NCI-H2029 (cell line): Measurements from ENCODE around the gene RIT2.
"Not testable (repeated sequence)": the region's sequence is repeated elsewhere in the genome, so short reads cannot be mapped to it uniquely, and the experiment has no call there.

Experiments
- DNase-seq: peaks from one replicate; lab custom pipeline; 2025; lab: John Stamatoyannopoulos, UW

The RIT2 gene

DNA sequence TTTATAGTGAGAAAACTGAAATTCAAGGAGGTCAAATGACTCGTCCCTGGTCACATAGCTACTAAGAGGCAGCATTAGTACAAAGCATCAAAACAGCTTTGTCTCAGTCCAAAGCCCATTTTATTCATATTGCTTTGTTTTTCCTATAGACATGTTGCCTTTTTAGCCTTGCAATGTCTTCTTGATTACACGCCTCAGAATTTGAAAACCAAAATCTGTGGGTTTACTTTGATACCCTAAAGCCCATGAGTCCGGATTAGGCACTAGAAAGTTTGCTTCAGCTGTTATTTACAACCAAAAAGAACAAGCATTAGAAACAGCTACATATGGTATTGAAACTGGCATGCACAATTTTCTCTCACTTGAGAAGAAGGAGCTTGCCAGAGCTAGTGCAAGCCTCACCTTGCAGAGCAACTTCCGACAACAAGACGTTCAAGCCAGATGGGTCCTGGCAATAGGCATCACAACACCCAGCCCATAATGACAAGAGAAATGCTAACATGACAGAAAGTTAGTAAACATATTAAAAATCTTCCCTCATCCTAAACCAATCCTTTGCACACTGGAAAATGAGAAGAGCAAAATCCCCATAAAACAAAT, 276.8 kb downstream of the RIT2 start:
- no peak for DNase-seq

DNA sequence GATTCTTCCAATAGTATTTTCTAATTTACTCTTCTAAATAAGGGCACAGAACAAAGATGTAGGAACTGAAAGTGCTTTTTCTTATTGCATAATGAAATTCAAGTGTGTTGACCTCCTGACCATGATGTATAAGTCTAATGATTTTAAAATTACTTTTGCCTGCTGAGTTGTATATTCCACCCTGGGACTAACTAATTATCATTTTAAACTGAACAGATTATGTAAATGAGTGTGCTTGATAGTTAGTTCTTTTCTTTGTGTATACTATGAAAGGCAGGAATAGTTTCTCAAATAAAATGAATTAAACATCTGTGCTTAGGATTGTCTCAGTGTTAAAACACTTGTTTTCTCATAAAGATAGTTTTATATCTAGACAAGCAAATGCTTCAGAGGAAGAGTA, 284.5 kb downstream of the RIT2 start:
- no peak for DNase-seq

DNA sequence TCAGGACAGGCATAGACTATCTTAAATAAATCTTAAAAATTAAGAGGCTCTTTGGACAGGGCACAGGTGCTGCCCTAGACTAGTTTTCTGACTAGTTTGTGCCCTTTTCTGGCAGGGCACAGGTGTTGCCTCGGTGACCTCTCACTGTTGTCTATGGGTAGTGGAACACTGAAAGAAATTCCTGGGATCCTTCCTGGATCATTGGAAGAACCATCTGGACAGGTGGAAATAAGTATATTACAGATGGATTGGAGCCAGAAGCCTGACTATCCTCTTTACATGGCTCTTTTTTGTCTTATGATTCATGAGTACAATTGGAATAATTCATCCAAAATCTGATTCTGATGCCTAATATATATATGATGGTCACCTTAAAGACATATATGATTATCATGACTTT, 286.6 kb downstream of the RIT2 start:
- no peak for DNase-seq

DNA sequence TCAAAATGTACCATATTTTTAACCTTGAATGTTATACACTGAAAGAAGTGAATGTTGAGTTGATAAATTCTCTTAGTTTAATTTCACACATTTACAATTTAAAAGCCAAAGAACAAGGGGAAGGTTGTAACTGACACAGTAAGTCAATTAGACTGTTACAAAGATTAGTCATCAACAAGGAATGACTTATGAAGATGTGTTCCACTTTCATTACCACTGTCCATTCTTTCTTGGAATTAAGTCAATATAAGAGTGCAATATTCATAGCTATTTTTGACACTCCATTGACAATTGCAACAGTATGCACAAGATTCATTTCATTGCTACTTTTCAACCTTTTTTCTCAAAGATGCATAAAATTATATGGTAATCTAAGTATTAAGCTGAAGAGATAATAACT, 291.3 kb downstream of the RIT2 start:
- DNase-seq: no peak

DNA sequence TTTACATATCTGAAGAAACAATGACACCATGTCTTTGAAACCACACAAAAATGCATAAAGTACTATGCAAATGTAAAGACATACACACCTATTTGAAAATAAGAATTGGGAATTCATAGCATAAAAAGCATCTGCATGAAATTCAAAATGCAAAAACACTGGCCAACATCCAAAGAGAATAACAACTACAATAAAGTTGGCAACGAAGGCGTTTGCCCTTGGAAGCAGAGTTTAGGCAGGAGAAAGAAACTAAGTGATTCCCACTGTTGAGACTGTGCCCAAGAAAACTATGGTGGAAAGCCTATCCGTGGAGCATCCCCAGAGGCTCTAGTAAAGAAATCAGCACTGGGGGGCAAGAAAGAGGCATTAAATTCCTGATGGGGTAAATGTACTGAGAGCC, 292.8 kb downstream of the RIT2 start:
- DNase-seq: no peak

DNA sequence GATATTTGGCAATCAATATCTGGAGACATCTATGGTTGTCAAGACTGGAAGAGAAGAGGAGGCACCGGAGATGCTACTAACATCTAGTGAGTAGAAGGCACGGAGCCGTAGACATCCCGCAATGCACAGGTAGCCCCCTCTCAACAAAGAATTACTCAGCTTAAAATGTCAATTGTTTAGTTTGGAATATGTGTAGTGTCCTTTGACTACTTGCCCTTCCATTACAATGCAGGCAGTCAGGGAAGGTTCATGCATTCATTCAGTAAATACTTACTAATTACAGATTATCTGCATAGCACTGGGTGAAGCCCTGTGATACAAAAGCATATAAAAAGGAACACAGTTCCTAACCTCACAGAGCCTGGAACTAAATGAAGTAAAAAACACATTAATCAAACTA, 294.0 kb downstream of the RIT2 start:
- DNase-seq: no peak

DNA sequence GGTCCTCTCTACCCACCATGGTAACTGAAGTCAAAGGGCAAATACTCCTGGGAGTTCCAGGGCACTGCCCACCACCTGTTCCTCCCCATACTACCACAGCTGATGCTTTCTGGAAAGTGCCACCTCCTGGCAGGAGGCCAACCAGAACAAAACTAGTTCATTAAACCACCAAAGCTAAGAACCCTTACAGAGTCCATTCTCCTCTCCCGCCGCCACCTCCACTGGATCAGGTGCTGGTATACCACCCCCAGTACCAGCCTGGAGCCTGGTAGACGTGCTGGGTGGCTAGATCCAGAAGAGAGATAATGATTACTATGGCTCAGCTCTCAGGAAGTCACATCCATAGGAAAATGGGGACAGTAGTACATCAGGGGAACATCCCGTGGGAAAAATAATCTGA, 300.9 kb downstream of the RIT2 start:
- DNase-seq: no peak

DNA sequence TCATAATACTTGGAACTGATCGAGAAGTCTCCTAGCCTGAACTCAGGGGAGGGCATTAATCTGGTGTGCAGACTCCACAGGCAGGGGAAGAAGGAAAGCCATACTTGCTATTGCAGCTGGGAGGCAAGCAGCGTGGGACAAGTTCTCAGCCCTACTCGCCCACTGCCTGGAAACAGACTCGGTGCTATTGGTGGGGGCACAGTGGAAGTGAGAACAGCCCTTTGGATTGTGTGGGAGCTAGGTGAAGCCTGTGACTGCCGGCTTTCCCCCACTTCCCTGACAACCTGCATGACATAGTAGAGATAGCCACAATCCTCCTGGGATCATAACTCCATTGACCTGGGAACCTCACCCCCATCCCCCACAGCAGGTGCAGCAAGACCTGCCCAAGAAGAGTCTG, 301.3 kb downstream of the RIT2 start:
- no peak for DNase-seq

DNA sequence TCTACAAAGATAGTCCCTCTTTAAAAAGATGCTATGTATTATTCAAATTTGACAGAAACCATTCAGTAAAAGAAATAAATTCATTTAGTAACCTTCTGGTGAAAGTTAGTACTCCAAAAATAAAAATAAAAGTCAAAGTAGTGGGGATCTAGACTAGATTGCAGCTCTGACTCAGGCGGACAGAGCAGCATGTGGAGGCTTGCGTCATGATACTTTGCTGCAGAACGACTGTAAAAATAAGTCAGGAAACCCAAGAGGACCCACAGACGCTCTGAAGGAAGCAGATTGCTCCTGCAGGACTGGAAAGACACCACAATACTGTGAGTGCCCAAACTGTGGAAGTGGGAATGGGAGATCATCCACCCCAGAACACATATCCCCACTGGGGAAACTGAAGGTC, 301.9 kb downstream of the RIT2 start:
- DNase-seq: no peak

DNA sequence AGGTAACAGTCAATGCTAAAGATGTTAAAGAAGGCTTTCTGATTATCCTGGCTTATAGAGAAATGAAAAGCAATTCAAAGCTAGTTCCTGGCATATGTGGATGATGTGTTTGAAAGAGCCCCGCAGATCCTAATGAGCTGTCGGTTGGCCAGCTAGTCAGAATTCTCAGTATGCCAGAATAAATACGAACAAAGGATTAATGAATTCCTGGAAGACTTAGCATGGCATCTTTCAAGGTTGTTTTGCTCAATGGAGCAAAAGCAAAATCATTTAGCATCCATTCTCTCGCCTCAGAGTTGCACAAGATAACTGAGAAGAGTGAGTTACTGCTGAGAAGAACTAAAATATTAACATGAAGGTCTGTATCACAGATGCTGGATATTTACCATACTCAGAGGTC, 307.6 kb downstream of the RIT2 start:
- DNase-seq: no peak

DNA sequence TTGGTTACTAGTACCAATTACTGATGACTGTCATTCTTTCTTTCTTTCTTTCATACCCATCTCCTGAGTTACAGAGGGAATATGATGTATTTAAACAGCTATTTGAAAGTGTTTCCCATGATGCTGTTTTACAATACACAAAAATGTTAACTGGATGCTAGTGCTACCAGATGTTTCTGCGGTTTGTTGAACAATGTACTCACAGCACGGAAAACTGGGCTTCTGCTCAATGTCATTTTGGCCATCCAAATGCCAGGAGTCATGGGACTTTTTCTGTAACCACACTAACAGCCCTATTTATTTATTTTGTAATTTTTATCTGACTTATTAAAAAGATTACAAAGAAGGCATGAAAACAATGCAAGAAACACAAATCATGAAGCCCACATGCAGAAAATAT, 313.8 kb downstream of the RIT2 start:
- no peak for DNase-seq

DNA sequence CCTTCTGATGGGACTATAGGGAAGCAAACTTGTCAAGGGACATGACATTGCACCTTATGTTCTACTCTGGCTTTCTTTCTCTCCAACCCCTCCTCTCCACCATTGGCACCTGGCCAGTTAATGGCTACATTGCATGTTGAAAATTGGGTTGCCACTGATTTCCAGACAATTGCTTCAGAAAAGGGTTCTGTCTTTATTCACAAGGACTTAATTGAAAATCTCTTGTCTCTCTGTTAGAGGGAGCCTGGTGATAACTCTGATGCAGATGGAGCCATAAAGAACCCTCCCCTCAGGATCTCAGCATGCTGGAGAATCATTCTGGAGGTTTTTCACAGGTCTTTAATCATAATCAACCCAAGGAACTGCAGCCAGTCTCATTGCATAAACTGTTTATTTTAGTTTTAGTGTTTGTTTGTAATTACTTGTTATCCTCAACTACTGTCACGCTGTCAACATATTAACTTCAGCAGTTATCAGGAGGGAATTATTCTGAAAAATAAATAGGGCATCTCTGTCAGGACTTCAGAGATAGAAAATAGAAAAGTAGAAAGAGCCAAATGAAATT, 316.8 kb downstream of the RIT2 start:
- DNase-seq: no peak

DNA sequence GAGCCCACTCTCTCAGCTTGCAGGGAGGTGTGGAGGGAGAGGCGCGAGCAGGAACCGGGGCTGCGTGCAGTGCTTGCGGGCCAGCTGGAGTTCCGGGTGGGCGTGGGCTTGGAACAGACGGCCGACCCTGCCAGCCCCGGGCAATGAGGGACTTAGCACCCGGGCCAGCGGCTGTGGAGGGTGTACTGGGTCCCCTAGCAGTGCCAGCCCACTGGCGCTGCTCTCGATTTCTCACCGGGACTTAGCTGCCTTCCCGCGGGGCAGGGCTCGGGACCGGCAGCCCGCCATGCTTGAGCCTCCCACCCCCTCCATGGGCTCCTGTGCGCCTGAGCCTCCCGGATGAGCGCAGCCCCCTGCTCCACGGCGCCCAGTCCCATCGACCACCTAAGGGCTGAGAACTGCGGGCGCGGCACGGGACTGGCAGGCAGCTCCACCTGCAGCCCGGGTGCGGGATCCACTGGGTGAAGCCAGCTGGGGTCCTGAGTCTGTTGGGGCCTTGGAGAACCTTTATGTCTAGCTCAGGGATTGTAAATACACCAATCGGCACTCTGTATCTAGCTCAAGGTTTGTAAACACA, 320.2 kb downstream of the RIT2 start:
- DNase-seq: not testable (repeated sequence)

DNA sequence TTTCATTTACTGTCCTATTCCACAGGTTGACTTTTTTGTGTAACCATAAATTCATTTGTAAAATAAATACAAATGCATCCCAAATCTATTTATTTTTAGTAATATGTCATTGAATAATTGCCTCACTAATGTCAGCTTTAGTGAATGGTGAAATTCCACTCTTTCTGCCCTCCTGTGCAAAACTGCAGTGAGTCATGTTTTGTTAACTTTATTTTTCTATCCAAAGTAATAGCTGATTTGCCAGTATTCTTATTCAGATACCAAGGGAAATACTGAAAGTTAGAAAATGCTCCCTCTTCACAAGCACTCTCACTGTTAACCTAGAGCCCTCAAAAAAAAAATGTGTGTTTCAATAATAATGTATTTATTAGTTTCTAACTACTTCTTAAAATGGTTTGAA, 322.8 kb downstream of the RIT2 start:
- no peak for DNase-seq

DNA sequence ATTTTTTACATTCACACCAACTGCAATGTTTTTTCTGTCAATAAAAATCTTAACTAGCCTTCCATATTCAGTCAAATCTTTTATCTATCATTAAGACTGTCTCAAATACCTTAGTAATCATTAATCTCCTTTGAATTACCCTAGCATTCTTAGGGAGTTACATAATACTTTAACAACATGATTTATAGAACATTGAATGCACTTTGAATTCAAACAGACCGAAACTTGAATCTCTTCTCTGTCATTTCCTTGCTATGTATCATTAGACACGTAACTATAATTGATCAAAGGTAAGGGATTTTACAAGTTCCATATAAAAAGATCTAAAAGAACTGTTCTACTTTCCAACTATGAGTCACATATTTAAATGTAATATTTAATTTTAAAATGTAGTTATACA, 330.9 kb downstream of the RIT2 start:
- DNase-seq: no peak

DNA sequence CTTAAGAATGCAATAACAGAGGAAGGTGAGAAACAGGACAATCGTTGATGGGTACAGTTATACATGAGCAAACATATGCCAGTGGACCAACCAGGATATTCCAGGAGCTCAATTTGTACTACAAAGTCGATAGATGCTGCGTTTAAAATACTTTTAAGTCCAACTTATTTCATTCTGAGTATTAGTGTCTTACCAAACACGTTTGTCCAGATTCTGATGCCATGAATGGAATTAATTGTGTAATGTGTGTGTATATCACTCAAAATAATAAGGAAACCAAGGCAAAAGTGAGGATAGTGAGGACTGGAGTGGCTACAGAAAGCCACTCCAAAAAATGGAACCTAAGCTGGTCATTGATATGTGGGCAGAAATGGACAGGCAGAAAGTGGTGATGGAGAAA, 332.6 kb downstream of the RIT2 start:
- no peak for DNase-seq

DNA sequence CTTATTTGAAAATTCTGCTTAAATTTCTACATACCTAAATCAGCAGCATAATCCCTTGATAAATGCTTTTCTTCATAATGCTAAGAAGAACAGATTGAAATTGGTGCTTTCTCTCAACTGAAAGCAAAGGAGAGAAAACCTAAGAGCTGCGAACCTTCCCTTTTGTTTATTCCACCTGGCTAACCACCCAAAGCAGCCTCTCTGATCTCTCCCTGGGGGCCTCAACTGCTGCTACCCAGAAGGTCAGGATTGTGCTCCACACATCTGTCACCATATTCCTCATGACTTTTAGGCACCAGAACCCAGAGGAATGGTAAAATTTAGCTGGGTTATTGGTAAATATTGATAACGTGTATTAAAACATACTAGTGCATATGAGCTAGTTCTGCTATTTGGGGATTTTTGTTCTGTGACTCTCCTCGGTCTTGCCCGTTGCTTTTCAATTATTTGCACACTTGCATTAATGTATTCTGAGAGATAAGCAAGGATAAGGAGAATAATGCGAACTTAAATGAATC, 334.1 kb downstream of the RIT2 start:
- no peak for DNase-seq

DNA sequence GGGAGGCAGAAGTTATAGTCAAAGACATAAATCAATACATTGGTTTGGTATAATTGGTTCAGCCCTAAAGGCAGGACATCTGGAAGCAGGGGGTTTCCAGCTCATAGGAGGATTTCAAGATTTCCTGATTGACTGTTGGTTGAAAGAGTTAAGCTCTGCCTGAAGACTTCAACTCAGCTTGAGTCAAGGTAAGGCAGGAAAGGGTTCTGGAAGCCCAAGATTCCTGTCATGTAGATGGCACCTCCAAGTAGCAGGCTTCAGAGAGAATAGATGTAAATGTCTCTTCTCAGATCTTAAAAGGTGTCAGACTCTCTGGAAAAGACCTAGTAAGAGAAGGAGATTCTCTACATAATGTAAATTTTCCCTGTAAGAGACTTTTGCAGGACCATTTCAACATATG, 335.3 kb downstream of the RIT2 start:
- no peak for DNase-seq

DNA sequence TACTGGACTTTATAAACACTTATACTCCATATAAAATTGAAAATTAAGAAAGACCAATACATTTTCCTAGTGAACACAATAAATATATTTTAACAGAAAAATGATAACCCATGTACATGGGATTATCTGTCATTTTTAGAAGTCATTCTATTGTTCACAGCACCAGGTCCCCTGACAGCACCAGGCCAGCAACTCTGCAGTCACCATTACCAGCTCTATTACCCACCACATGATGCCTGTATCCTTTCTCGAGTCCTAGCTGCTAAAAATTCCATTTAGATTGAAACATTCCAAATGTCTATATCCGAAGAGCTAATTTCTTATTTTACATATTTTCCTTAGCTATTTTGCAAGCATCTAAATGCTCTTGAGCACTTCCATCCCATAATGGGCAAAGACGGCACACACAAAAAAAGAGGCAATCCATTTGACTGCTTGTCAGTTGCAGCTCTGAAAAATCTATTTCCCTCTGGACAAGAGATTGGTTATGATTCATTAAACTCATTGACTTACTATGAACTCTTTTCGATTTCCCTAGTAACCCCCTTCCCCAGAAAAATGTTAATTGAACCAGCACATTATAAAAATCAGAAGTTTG, 336.9 kb downstream of the RIT2 start:
- DNase-seq: no peak

DNA sequence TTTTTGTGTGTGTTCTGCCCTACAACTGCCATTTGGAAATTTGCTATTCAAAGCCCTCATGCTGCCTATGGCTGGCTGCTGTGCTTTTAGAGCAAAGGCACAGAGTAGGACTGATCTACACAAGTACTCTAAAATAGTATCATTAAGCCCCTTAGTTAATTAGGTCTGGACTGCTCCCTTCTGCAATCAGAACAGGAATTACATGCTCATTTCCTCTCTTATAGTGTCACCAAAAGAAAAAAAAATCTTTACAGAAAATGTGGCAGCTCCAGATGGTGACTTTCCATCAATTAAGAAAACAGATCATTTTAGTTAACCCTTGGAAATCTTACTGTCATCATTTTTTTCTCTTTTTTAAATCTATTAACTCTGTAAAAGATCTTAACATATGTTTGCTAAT, 337.5 kb downstream of the RIT2 start:
- DNase-seq: no peak

DNA sequence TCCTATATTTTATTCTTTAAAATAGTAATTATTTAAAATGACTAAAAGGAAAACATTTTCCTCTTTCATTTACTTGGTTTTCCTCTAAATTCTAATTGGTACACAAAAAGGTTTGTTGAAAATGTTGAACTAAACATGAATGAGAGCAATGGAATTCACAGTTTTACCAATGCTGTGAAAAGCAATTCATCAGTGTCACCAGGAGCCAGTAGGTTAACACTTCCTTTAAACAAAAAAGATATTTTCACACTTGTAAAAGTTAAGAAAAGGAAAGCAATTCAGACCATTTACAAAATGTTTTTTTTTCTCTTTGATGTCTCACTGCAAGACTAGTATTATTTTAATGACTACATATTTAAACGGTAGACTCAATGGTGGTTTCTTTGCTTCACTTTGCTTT, 341.6 kb downstream of the RIT2 start:
- DNase-seq: no peak

DNA sequence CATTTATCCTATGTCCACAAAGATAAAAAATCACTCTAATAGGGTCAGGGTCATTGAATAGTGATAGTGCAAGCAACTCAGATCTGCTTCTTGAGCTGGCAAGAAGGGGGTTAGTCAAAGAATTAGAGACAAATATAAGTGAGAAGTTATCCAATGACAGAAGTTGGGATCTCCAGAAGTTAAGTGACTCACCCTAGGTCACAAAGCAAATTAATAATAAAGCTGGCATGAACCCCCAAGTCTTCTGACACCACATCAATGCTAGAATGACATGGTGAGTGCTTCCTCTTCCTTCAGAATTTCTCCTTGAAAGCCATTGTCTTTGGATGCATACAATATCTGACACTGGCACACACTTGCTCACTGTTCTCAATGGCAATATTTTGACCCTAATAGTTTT, 343.5 kb downstream of the RIT2 start:
- DNase-seq: no peak

DNA sequence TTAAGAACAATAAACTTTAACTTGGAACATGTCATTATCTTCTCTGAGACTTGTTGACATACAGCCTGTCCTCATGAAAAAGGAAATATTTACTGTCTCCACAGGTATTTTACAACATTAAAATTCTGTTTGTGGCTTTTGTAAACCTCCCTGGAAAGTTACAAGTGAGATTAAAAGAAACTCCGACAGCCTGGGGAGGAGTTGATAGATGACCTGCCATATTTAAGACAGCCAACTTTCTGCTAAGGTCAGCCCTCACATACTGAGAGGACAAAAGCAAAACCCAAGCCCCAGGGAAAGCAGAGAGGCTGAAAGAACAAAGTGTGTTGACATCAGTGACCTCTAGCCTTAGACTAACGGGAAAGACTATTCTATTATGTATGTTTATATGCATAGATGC, 350.2 kb downstream of the RIT2 start:
- DNase-seq: no peak

DNA sequence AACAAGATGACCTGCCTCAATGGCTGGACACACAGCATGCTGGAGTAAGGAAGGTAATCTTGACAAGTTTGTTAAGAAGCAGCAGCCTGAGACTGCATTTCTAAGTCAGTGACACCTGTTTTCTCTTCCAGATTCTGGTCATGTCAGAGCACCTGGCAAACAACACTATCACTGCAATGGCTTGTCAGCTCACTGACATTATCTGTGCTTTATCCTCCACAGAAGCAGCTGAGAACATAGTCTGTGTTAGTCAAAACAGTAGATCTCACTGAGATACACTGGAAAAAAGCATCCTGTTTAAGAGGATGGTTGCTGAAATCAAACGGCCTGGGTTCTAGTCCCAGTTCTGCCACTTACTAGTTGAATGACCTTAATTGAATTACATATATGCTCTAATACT, 355.2 kb downstream of the RIT2 start:
- DNase-seq: no peak
